GM12878 (cell line): ENCODE data around the gene IL22RA2.

Experiments
- EZH2 ChIP-seq: IDR thresholded peaks from 2 replicates; pipeline ENCODE4 v1.6.1; 2012; ENCODE audit warnings: low read depth, mild to moderate bottlenecking, control low read depth, inconsistent platforms, low read length, borderline replicate concordance; ENCODE audit not compliant: control insufficient read depth
- ZNF592 ChIP-seq: fragments of 450-650 bp; IDR thresholded peaks from 2 replicates; pipeline ENCODE4 v1.6.1; 2017; ENCODE audit warnings: mild to moderate bottlenecking, moderate library complexity

GRCh38 chr6:137117581-137117980, 55.9 kb downstream of the IL22RA2 start:
- TF ChIP-seq ZNF592 (no peak), EZH2 (no peak)
